Measurements from ENCODE around the gene ATP6V0B.

GRCh38 chr1:44020464-44020863 lies 45.7 kb downstream of the ATP6V0B start:
- TF ChIP-seq GATA3 (IDR thresholded peaks at IDR 0.05; ENCODE audit: low read depth, low read length) (no peak), GATA2 (IDR thresholded peaks at IDR 0.05; ENCODE audit: low read depth, low read length) (no peak)

Measured in SH-SY5Y (cell line).